ENCODE measurements around the gene MAPT. TPM values are rescaled to one million over a fixed set of nuclear protein-coding genes. Genes with fewer than 3 reads are reported as not detected.

The MAPT gene
- total RNA-seq, 1 experiment from 2014 or later: 37.5 TPM

GRCh38 chr17:46045639-46046038, 151.3 kb downstream of the MAPT start (continued):
- no peak for TF ChIP-seq ZBTB33 (IDR thresholded peaks at IDR 0.05; ENCODE audit: extremely low read depth, insufficient replicate concordance, low read length)

GRCh38 chr17:46046957-46047356, 152.6 kb downstream of the MAPT start:
- Histone ChIP-seq H3K27ac (ENCODE audit: low read depth, low read length) (no peak overlapping the region), H3K9me2 (ENCODE audit: insufficient read depth) (no peaks in the 10 kb centered on the region), H3K27me3 (ENCODE audit: insufficient read depth, low read length) (no peaks in the 10 kb centered on the region), H3K9ac (ENCODE audit: low read length) (no peak overlapping the region), H3K4me1 (ENCODE audit: control insufficient read depth in 1 of 2, insufficient read depth in 2 of 2, low read length in 2 of 2) (peaks cover 0 to 9% of the 10 kb centered on the region in 2 experiments; a peak in 2 of 4 replicates), H3K36me3 (ENCODE audit: control insufficient read depth in 1 of 2, insufficient read depth in 2 of 2, low read length in 2 of 2) (peaks cover 40 to 49% of the 10 kb centered on the region in 2 experiments), H3K79me2 (ENCODE audit: insufficient read depth, low read length) (peaks cover 23% of the 10 kb centered on the region; the same call in 1 of the 2 replicates), H3K4me2 (ENCODE audit: low read length) (no peak overlapping the region), H2AFZ (ENCODE audit: low read depth, low read length, poor library complexity, severe bottlenecking) (no peak overlapping the region), H3K4me3 (replicated peaks in 1 of 2; ENCODE audit: low read depth in 1 of 2, low read length in 2 of 2) (no peak overlapping the region), H4K20me1 (ENCODE audit: insufficient read depth) (peaks cover 13% of the 10 kb centered on the region; the same call in 1 of the 2 replicates), H3K9me3 (ENCODE audit: control insufficient read depth in 1 of 2, insufficient read depth in 1 of 2, low read depth in 1 of 2, low read length in 2 of 2) (no peaks in the 10 kb centered on the region)
- no peak for ATAC-seq
- no peak for TF ChIP-seq SRF (IDR thresholded peaks at IDR 0.05; ENCODE audit: low read depth)
- no peak for TF ChIP-seq CEBPB (IDR thresholded peaks at IDR 0.05; ENCODE audit: low read depth)
- TF ChIP-seq EGR1 (IDR thresholded peaks at IDR 0.05; ENCODE audit: low read depth): no peak
- no peak for TF ChIP-seq ATF3 (IDR thresholded peaks at IDR 0.05)
- no peak for TF ChIP-seq RAD21 (IDR thresholded peaks at IDR 0.05; ENCODE audit: low read depth)
- no peak for TF ChIP-seq POLR2AphosphoS5 (IDR thresholded peaks at IDR 0.05; ENCODE audit: low read depth, low read length)
- TF ChIP-seq JUND (IDR thresholded peaks at IDR 0.05): no peak
- TF ChIP-seq ZBTB33 (IDR thresholded peaks at IDR 0.05; ENCODE audit: extremely low read depth, insufficient replicate concordance, low read length): no peak
- TF ChIP-seq MAX (IDR thresholded peaks at IDR 0.05): no peak
- intact Hi-C loops (cut with micrococcal nuclease): no loop called here
- DNase-seq (ENCODE audit: low read depth, low spot score): no peak
- BruUV-seq (replicated peaks): no TSS peak
- ChIA-PET CTCF (no interaction called here), POLR2A (no interaction called here), RAD21 (ENCODE audit: low non-redundant PET in 1 of 2, low total read pairs in 2 of 2, uncharacterized antibody in 2 of 2, unreplicated experiment in 2 of 2) (no interaction called here)

All from HCT116 (cell line).